K562 (cell line): ENCODE data around the gene GON4L. TPM values are rescaled to one million over a fixed set of nuclear protein-coding genes. Genes with fewer than 3 reads are reported as not detected.
"Not testable (repeated sequence)": the region's sequence is repeated elsewhere in the genome, so short reads cannot be mapped to it uniquely, and the experiment has no call there.

Source experiments
- ATAC-seq: fragments of 200-7000 bp; cut with Tn5 transposase; 3 replicates; pipeline ENCODE4 v1.9.1; 2020; ENCODE audit warnings: moderate library complexity
- BruUV-seq: library from RNA; stranded (reverse); fragments of 400-500 nt; replicated peaks from 2 replicates; lab custom pipeline; 2021; lab: Mats Ljungman, UMichigan
- CTCF ChIA-PET: fragments of 300-600 bp; formaldehyde crosslinking; extraction: SDS; loops from one replicate; lab custom pipeline; 2021; ENCODE audit warnings: low intra/inter-chr PET ratio; lab: Yijun Ruan, JAX
- POLR2A ChIA-PET: fragments of 300-600, 350-650 bp; sonication (Branson Sonifier 250); formaldehyde crosslinking; extraction: SDS; loops from one replicate; lab custom pipeline; 2021; ENCODE audit warnings: antibody characterized with exemption, inconsistent platforms; lab: Yijun Ruan, JAX
- DNase-seq, 4 experiments: peaks; one replicate each; pipeline versions ENCODE4 v3.0.0 to v3.0.0-alpha.2; 2011 to 2018; ENCODE audit warnings: low spot score in 3 of 4, mixed read lengths in 3 of 4; ENCODE audit errors: extremely low read depth in 1 of 4
- FAIRE-seq: peaks from 2 replicates; lab custom pipeline; 2011; peaks lifted over from hg19 to GRCh38; lab: Jason Lieb, UNC
- H2AFZ ChIP-seq: 2 replicates; pipeline ENCODE4 v1.6.0; 2011; ENCODE audit warnings: low read depth, low read length, control low read depth, inconsistent platforms
- H3K27ac ChIP-seq: fragments of 200-600 bp; 3 replicates; pipeline ENCODE4 v1.8.0; 2011; ENCODE audit warnings: low read depth, mild to moderate bottlenecking, control low read depth, inconsistent platforms, low read length, moderate library complexity, mixed read lengths; ENCODE audit errors: extremely low read depth
- H3K27me3 ChIP-seq, 2 experiments: fragments of 300-600 bp in 1 of 2; 2 replicates in 1 of 2; 3 replicates in 1 of 2; pipeline versions ENCODE4 v1.6.0 to v1.8.0; 2011; ENCODE audit warnings: inconsistent platforms in 2 of 2, low read length in 2 of 2, mild to moderate bottlenecking in 1 of 2, mixed read lengths in 1 of 2, moderate library complexity in 1 of 2; ENCODE audit not compliant: control insufficient read depth in 2 of 2, insufficient read depth in 2 of 2
- H3K36me3 ChIP-seq: fragments of 300-600 bp; 3 replicates; pipeline ENCODE4 v1.8.0; 2011; ENCODE audit warnings: mild to moderate bottlenecking, low read length, inconsistent platforms; ENCODE audit not compliant: control insufficient read depth, insufficient read depth
- H3K4me1 ChIP-seq, 2 experiments: fragments of 200-600 bp in 1 of 2; replicated peaks in 1 of 2; 2 replicates in 1 of 2; 3 replicates in 1 of 2; pipeline versions ENCODE4 v1.5.1 to v1.8.0; 2011; ENCODE audit warnings: inconsistent platforms in 2 of 2, low read length in 2 of 2, mild to moderate bottlenecking in 1 of 2, mixed read lengths in 1 of 2, moderate library complexity in 1 of 2; ENCODE audit not compliant: control insufficient read depth in 2 of 2, insufficient read depth in 2 of 2
- H3K4me2 ChIP-seq: 2 replicates; pipeline ENCODE4 v1.6.1; 2011; ENCODE audit warnings: low read length, control low read depth, inconsistent platforms, mixed read lengths; ENCODE audit not compliant: insufficient read depth
- H3K4me3 ChIP-seq: fragments of 200-600 bp; sonication (generic), shearing (Covaris generic); 2 replicates; pipeline ENCODE4 v1.5.1; 2016; ENCODE audit warnings: control low read depth, inconsistent platforms
- H3K79me2 ChIP-seq: fragments of 200-600 bp; 3 replicates; pipeline ENCODE4 v1.8.0; 2011; ENCODE audit warnings: low read length, inconsistent platforms; ENCODE audit not compliant: control insufficient read depth, insufficient read depth
- H3K9ac ChIP-seq, 2 experiments: 2 replicates each; pipeline versions ENCODE4 v1.6.0 to v1.6.1; 2011; ENCODE audit warnings: low read depth in 2 of 2, low read length in 2 of 2, control low read depth in 1 of 2, inconsistent platforms in 1 of 2, mild to moderate bottlenecking in 1 of 2, mixed read lengths in 1 of 2; ENCODE audit not compliant: insufficient read depth in 1 of 2
- H3K9me1 ChIP-seq: one replicate; pipeline ENCODE4 v1.6.0; 2011; ENCODE audit warnings: inconsistent platforms, mild to moderate bottlenecking, low read length, moderate library complexity; ENCODE audit not compliant: control insufficient read depth, insufficient read depth
- H3K9me3 ChIP-seq: replicated peaks from 2 replicates; pipeline ENCODE4 v1.5.1; 2011; ENCODE audit warnings: low read depth, low read length, inconsistent platforms; ENCODE audit not compliant: control insufficient read depth, insufficient read depth
- H4K20me1 ChIP-seq: replicated peaks from 2 replicates; pipeline ENCODE4 v1.6.1; 2011; ENCODE audit warnings: low read length, inconsistent platforms, mixed read lengths; ENCODE audit not compliant: control insufficient read depth, insufficient read depth
- DACH1 ChIP-seq: fragments of 450-650 bp; IDR thresholded peaks from 2 replicates; pipeline ENCODE4 v1.6.1; 2018; ENCODE audit not compliant: partially characterized antibody
- JUNB ChIP-seq: fragments of 450-650 bp; formaldehyde crosslinking; conservative IDR thresholded peaks from 2 replicates; pipeline ENCODE4 v1.4.0; 2020; ENCODE audit warnings: mild to moderate bottlenecking
- MYNN ChIP-seq, 2 experiments: sonication (generic); formaldehyde crosslinking in 1 of 2; IDR thresholded peaks; 2 replicates each; pipeline versions ENCODE4 v1.5.0 to v1.6.1; 2016 to 2020; ENCODE audit warnings: antibody characterized with exemption in 1 of 2, missing genetic modification reagents in 1 of 2
- RAD51 ChIP-seq: fragments of 450-650 bp; IDR thresholded peaks from 2 replicates; pipeline ENCODE4 v1.7.1; 2016; ENCODE audit warnings: low read depth, mild to moderate bottlenecking, borderline replicate concordance
- RFX1 ChIP-seq: fragments of 450-650 bp; IDR thresholded peaks from 2 replicates; pipeline ENCODE4 v1.6.1; 2016; ENCODE audit warnings: mild to moderate bottlenecking, moderate library complexity
- TCFL5 ChIP-seq: fragments of 250-450 bp; sonication (Bioruptor Pico); conservative IDR thresholded peaks from 2 replicates; pipeline ENCODE4 v1.6.1; 2021; ENCODE audit warnings: mild to moderate bottlenecking, moderate library complexity, matching md5 sums
- WGBS: fragments of 100-300 bp; shearing (Covaris generic); methylation state at CpG from one replicate; pipeline ENCODE4 v1.1.6; 2016; ENCODE audit warnings: low coverage, mixed read lengths; ENCODE audit not compliant: insufficient coverage; ENCODE audit errors: missing lambda C conversion rate; 5-methylcytosine and 5-hydroxymethylcytosine counted together
- in situ Hi-C: fragments of 300-500 bp; cut with MboI; formaldehyde crosslinking; loops from 4 replicates; pipeline ENCODE4 v1.15.0; 2018; ENCODE audit warnings: inconsistent platforms, mixed read lengths
- intact Hi-C: fragments of 100-400 bp; cut with micrococcal nuclease; formaldehyde crosslinking; loops from 2 replicates; pipeline ENCODE4 v1.14.2; 2022
- polyA plus RNA-seq, 8 experiments: library from polyadenylated mRNA; depleted of rRNA in 4 of 8; stranded (reverse) in 5 of 8; unstranded in 3 of 8; fragments of >200 nt; fragmentation: Nextera tagmentation in 2 of 8; fragmentation: Illumina TruSeq in 1 of 8; extraction: Ambion mirVana in 2 of 8; extraction: Trizol in 1 of 8; gene quantifications; 2 replicates each; pipeline versions ENCODE4 v1.2.1 to v1.2.3, GENCODE V29; 2011 to 2014; ENCODE audit warnings: inconsistent platforms in 1 of 8, missing spikeins in 1 of 8
- total RNA-seq, 7 experiments: library from RNA; depleted of rRNA in 6 of 7; stranded (reverse); fragments of >200 nt in 6 of 7; fragmentation: Illumina TruSeq in 2 of 7; extraction: Trizol in 2 of 7; gene quantifications; 2 replicates each; pipeline versions ENCODE4 v1.2.1 to v1.2.3, GENCODE V29; 2011 to 2021; ENCODE audit warnings: low replicate concordance in 1 of 7
- TF ChIP-seq, protein P1 (sequence below): fragments of 450-650 bp; IDR thresholded peaks from 2 replicates; pipeline ENCODE4 v1.6.1; 2016; ENCODE audit warnings: antibody characterized with exemption
- TF ChIP-seq, protein P2 (sequence below): fragments of 450-650 bp; formaldehyde crosslinking; IDR thresholded peaks from 2 replicates; pipeline ENCODE4 v1.4.0; 2020; ENCODE audit warnings: mild to moderate bottlenecking, mixed read lengths

The GON4L gene
- total and polyA plus RNA-seq, 9 of the 15 experiments (the other 6 are each of a cell fraction or from before 2014, with no cell fraction given), result 20.2 to 47.4 (median 33.6) TPM

DNA sequence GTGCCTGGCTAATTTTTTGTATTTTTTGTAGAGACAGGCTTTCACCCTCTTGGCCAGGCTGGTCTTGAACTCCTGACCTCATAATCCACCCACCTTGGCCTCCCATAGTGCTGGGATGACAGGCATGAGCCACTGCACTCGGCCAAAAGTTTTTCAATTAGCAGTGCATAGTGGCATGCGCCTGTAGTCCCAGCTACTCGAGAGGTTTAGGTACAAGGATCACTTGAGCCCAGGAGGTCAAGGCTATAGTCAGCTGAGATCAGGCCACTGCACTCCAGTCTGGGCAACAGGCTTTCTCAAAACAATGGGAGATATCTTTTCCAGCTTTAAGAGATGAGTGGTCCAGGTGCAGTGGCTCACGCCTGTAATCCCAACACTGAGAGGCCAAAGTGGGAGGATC, 137.3 kb downstream of the GON4L start:
- Histone ChIP-seq H3K4me1 (no peaks in the 10 kb centered on the region), H3K79me2 (peaks cover 20% of the 10 kb centered on the region; the same call in 2 of the 3 replicates), H3K4me2 (no peak overlapping the region), H3K36me3 (peaks cover 76% of the 10 kb centered on the region), H3K9me3 (no peaks in the 10 kb centered on the region), H3K9me1 (no peaks in the 10 kb centered on the region), H3K27me3 (no peaks in the 10 kb centered on the region), H3K4me3 (no peak overlapping the region), H3K27ac (no peak overlapping the region), H3K9ac (no peak overlapping the region), H4K20me1 (no peaks in the 10 kb centered on the region), H2AFZ (no peak overlapping the region)
- TF ChIP-seq TCFL5, result no peak
- TF ChIP-seq JUNB (CRISPR knock-in tag), result no peak
- TF ChIP-seq MYNN (IDR thresholded peaks at IDR 0.05), result no peak
- TF ChIP-seq MYNN (CRISPR knock-in tag; IDR thresholded peaks at IDR 0.05), result no peak
- ATAC-seq, result no peak
- ChIA-PET CTCF (no interaction called here), POLR2A (interaction anchor here (0.6 to 1.4 kb wide), 2 partner anchors 10 to 57 kb away, joined by 3 to 5 read pairs; no protein-coding TSS in a partner anchor)
- BruUV-seq, result no TSS peak
- in situ Hi-C loops (no loop called here), intact Hi-C loops (no loop called here)
- no peak for FAIRE-seq
- no peak for DNase-seq
- WGBS, result 95% methylated on average over 4 of the region's 4 CpGs

DNA sequence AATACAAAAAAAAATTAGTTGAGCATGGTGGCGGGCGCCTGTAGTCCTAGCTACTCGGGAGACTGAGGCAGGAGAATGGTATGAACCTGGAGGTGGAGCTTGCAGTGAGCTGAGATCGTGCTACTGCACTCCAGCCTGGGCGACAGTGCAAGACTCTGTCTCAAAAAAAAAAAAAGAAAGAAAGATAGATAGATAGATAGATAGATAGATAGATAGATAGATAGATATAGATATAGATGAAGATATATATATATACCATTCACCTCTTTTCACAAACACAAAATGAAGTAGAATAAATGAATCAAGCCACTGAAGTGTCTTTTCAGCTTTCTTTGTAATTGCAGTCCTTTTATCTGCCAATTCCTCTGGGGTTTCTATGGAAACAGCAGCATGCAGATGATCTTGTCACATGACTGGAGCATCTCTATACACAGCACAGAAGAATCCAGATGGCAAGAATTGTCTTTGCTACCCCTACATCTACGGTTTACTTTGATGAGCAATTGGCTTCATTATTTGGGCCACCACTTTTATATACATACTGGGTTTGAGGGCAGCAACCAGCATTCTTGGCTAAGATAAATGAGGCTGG, 138.4 kb downstream of the GON4L start:
- H3K9me3 ChIP-seq, H3K27me3 ChIP-seq, intact Hi-C loops, H3K9ac ChIP-seq, H3K4me2 ChIP-seq, FAIRE-seq, H3K4me1 ChIP-seq, ATAC-seq, BruUV-seq, in situ Hi-C loops, POLR2A ChIA-PET, H3K27ac ChIP-seq, DNase-seq, H3K4me3 ChIP-seq, H2AFZ ChIP-seq, H4K20me1 ChIP-seq, CTCF ChIA-PET, H3K9me1 ChIP-seq: not testable (repeated sequence)
- 98% methylated on average over 4 of the region's 6 CpGs for WGBS
- Histone ChIP-seq H3K36me3 (peaks cover 83% of the 10 kb centered on the region), H3K79me2 (peaks cover 31% of the 10 kb centered on the region; the same call in 2 of the 3 replicates)
- TF ChIP-seq RAD51 (0 out of 2 replicates have a peak, but pooled peaks have one; percentile 32), DACH1 (peak; percentile 96), RFX1 (peak; percentile 61)
- TF ChIP-seq, protein P1, sequence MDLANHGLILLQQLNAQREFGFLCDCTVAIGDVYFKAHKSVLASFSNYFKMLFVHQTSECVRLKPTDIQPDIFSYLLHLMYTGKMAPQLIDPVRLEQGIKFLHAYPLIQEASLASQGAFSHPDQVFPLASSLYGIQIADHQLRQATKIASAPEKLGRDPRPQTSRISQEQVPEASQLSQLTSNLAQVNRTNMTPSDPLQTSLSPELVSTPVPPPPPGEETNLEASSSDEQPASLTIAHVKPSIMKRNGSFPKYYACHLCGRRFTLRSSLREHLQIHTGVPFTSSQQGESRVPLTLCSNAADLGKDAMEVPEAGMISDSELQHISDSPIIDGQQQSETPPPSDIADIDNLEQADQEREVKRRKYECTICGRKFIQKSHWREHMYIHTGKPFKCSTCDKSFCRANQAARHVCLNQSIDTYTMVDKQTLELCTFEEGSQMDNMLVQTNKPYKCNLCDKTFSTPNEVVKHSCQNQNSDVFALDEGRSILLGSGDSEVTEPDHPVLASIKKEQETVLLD, result peak; percentile 16; the same call in 1 of the 2 replicates
- TF ChIP-seq, protein P2, sequence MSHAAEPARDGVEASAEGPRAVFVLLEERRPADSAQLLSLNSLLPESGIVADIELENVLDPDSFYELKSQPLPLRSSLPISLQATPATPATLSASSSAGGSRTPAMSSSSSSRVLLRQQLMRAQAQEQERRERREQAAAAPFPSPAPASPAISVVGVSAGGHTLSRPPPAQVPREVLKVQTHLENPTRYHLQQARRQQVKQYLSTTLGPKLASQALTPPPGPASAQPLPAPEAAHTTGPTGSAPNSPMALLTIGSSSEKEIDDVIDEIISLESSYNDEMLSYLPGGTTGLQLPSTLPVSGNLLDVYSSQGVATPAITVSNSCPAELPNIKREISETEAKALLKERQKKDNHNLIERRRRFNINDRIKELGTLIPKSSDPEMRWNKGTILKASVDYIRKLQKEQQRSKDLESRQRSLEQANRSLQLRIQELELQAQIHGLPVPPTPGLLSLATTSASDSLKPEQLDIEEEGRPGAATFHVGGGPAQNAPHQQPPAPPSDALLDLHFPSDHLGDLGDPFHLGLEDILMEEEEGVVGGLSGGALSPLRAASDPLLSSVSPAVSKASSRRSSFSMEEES (CRISPR knock-in tag), result peak; percentile 55; the same call in 1 of the 2 replicates
